ENCODE results near the gene OSBPL2. TPM values are rescaled to one million over a fixed set of nuclear protein-coding genes. Genes with fewer than 3 reads are reported as not detected.

Gene OSBPL2
- total RNA-seq, 1 experiment from 2014 or later: 14.9 TPM

DNA sequence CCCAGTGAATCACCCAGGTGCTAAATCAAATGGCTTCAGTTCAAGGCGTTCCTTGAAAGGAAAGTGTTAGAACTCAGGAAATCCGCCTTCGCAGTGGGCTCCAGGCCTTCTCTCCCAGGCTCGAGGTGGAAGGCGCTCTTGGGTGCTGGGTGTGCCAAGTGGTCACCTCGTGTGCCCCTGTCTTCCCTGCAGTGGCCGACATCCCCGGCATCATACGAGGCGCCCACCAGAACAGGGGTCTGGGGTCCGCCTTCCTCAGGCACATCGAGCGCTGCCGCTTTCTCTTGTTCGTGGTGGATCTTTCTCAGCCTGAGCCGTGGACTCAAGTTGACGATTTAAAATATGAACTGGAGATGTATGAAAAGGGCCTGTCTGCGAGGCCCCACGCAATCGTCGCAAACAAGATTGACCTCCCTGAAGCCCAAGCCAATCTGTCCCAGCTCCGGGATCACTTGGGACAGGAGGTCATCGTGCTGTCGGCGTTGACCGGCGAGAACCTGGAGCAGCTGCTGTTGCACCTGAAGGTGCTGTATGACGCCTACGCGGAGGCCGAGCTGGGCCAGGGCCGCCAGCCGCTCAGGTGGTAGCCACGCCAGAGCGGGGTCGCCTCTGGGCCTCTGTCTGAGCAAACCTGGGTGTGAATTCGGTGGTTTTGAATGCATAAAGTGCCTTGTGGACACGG, 37.7 kb upstream of the OSBPL2 start:
- Histone ChIP-seq H3K27me3 (replicated peaks) (no peaks in the 10 kb centered on the region), H3K36me3 (peaks cover 60% of the 10 kb centered on the region), H3K4me1 (replicated peaks) (no peaks in the 10 kb centered on the region), H3K9me3 (replicated peaks) (no peaks in the 10 kb centered on the region), H3K27ac (no peak overlapping the region), H3K4me3 (no peak overlapping the region)
- no peak for DNase-seq (ENCODE audit: low read depth in 1 of 2, low spot score in 2 of 2)

DNA sequence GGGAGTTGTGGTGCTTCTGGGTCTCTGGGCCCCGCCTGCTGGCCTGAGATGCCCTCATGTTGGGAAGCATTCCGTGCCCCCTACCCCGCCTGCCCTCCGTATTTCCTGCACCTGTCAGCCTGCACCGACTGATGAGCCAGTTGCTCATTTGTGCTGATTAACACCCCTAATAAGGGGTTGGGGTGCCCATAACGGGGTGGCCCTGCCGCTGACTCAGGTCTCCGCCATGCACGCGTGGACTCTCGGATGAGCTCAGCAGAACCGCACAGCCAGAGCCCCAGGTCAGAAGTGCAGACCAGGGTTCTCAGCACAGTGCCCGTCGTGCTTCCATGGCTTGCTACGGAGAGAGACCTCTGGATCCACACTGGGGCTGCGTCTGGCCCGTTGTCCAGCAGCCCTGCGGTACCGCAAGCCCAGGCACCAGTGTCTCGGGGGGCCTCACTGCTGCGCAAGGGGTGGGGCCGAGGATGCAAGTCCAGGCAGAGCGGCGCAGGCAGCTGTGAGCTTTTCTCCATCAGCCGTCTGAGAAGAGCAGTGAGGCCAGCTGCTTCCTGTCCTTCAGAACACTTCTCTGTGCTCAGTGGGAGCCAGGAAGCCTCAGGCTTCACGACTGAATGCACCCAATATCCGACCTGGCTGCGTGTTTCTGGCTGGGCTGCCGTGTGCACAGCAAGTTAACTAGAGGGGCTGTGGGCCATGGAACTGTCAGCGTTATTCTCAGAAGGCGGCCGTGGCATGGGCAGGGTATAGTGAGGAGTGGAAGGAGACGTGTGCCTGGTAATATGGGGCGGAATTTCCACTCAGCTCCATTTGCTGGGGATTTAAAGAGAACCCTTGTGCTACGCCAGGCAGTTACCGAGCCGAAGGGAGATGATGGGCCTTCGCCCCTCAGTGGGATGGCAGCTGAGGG, 36.9 kb upstream of the OSBPL2 start:
- H3K27me3 ChIP-seq (replicated peaks): no peaks in the 10 kb centered on the region
- peaks cover 57% of the 10 kb centered on the region for H3K36me3 ChIP-seq
- H3K4me1 ChIP-seq (replicated peaks): no peaks in the 10 kb centered on the region
- H3K27ac ChIP-seq: no peak overlapping the region
- no peaks in the 10 kb centered on the region for H3K9me3 ChIP-seq (replicated peaks)
- no peak for DNase-seq (ENCODE audit: low read depth in 1 of 2, low spot score in 2 of 2)
- H3K4me3 ChIP-seq: no peak overlapping the region

DNA sequence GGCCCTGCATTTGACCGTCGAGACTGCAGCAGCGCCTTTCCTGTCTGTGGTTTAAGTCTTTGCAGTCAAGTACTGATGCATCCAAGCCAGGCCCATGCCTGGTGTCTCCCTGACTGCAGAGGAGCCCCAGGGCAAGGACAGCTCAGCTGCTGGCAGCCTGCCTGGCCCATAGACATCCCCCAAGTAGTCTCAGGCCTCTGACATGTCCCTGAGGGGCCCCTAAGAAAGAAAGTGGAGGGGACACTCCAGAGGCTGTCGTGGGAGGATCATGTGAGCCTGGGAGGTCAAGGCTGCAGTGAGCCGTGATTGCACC, 36.3 kb upstream of the OSBPL2 start:
- Histone ChIP-seq H3K27me3 (replicated peaks) (no peaks in the 10 kb centered on the region), H3K27ac (no peak overlapping the region), H3K4me3 (no peak overlapping the region), H3K4me1 (replicated peaks) (no peaks in the 10 kb centered on the region), H3K36me3 (peaks cover 55% of the 10 kb centered on the region), H3K9me3 (replicated peaks) (no peaks in the 10 kb centered on the region)
- no peak for DNase-seq (ENCODE audit: low read depth in 1 of 2, low spot score in 2 of 2)

DNA sequence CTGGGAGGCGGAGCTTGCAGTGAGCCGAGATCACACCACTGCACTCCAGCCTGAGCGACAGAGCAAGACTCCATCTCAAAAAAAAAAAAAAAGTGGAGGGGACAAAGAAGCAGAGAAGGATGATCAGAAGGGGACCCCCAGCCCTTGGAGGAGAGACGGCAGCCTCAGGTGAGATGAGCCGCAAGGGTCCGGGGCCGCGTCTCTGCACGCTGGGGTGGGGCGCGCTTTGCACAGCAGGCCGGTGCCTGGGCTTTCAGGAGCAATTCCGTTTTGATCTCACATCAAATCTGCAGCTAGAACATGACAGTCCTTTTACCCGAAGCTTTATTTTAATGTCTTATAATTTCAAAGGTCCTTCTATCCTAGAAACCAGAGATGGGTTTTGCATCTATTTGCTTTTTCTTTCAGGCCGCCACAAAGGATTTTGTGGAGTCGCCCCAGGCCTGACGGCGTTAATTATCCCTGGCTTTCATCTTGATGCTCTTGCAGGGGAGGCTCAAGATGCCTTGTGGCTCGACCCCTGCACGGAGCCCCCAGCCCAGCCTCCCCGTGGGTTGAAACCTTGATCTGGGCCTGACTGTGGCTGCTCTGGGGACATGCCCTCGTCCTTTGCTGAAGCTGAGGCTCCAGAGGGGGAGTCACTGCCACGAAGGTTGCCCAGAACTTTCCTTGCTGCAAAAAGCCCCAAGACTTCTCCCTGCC, 35.5 kb upstream of the OSBPL2 start:
- no peak for DNase-seq (ENCODE audit: low read depth in 1 of 2, low spot score in 2 of 2)
- H3K4me3 ChIP-seq: no peak overlapping the region
- H3K9me3 ChIP-seq (replicated peaks): no peaks in the 10 kb centered on the region
- H3K36me3 ChIP-seq: peaks cover 52% of the 10 kb centered on the region
- no peaks in the 10 kb centered on the region for H3K27me3 ChIP-seq (replicated peaks)
- no peaks in the 10 kb centered on the region for H3K4me1 ChIP-seq (replicated peaks)
- H3K27ac ChIP-seq: no peak overlapping the region

DNA sequence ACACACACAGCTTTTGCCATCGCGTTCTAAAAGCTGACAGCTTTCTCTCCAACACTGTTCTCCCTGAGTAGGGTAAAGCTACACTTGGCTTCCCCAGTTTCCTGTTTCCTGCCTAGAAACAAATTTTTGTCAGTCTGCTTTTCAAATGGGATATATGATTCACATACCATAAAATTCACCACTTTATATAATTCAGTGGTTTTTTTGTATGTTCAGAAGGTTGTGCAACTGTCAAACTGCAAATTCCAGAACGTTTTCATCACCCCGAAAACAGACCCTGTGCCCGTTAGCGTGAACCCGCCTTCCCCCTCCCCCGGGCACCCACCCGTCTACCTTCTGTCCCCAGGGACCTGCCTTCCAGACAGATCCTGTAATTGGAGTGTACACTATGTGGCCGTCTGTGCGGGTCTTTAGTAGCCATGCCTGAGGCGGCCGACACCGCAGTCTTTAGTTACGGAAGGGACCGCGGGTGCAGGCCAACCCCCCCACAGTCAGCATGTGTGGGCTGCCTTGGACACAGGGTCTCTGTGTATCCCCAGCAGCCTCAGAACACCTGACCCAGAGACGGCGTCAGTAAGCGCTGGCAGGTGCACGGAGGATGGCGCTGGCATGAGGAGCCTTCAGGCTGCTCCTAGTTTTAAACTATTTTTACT, 34.8 kb upstream of the OSBPL2 start:
- H3K27me3 ChIP-seq (replicated peaks): no peaks in the 10 kb centered on the region

DNA sequence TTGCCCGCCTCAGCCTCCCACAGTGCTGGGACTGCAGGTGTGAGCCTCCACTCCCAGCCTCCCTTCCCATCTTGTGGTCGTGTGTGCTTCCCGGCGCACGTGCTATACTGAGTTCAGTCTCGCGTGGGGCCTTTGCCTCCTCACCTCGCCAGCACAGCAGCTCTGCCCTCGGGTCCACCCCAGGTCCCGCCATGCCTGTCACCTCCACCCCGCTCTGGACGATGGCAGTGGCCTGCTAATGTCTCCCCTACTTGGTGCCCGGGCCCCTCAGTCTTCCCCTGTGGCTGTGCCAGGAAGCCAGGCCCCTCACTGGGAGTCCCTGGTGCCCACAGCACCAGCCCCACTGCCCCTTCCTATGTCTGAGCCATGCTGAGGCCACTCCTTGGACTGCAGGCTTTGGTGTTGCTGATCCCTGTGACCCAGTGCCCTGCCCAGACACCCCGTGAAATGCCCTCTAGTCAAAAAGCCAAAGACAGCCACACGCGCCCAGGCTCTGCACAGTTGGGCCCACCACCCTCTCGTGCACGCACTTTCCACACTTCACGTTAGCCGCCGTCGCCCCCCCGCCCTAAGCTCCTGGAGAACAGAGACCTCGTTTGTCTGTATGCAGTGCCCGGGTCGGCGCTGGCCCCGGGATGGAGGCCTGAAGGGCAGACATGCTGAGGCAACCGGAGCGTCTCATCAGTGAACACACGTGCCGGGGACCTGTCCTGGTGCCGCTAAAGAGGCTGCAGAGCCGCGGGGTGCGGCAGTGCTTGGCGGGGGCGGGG, 32.5 kb upstream of the OSBPL2 start:
- DNase-seq (ENCODE audit: low read depth in 1 of 2, low spot score in 2 of 2): no peak
- no peak overlapping the region for H3K27ac ChIP-seq
- H3K9me3 ChIP-seq (replicated peaks): no peaks in the 10 kb centered on the region
- H3K27me3 ChIP-seq (replicated peaks): peaks cover 18% of the 10 kb centered on the region
- H3K4me3 ChIP-seq: no peak overlapping the region
- peaks cover 25% of the 10 kb centered on the region for H3K36me3 ChIP-seq
- no peaks in the 10 kb centered on the region for H3K4me1 ChIP-seq (replicated peaks)

More for the DNA sequence above, 34.8 kb upstream of the OSBPL2 start:
- no peak overlapping the region for H3K27ac ChIP-seq
- H3K9me3 ChIP-seq (replicated peaks): no peaks in the 10 kb centered on the region
- H3K4me3 ChIP-seq: no peak overlapping the region
- no peaks in the 10 kb centered on the region for H3K4me1 ChIP-seq (replicated peaks)
- peaks cover 45% of the 10 kb centered on the region for H3K36me3 ChIP-seq
- no peak for DNase-seq (ENCODE audit: low read depth in 1 of 2, low spot score in 2 of 2)

DNA sequence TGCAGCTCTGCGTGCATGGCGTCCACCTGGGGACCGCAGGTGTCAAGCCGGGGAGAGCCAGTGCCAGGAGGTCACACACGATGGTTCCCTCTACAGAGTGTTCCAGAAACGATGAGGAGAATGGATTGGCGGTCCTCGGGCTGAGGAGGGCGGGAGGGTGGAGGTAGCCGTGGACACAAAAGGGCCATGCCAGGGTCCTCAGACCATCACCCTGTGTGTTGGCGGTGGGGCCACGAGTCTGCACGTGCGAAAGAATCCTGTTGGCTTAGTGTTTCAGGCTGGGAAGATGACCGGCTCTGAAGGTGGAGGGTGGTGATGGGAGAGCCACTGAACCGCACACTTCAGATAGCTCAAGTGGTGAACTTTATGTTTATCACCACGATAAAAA, 31.9 kb upstream of the OSBPL2 start:
- Histone ChIP-seq H3K4me3 (no peak overlapping the region), H3K4me1 (replicated peaks) (no peaks in the 10 kb centered on the region), H3K27me3 (replicated peaks) (peaks cover 23% of the 10 kb centered on the region), H3K36me3 (peaks cover 19% of the 10 kb centered on the region), H3K27ac (no peak overlapping the region), H3K9me3 (replicated peaks) (no peaks in the 10 kb centered on the region)
- no peak for DNase-seq (ENCODE audit: low read depth in 1 of 2, low spot score in 2 of 2)

DNA sequence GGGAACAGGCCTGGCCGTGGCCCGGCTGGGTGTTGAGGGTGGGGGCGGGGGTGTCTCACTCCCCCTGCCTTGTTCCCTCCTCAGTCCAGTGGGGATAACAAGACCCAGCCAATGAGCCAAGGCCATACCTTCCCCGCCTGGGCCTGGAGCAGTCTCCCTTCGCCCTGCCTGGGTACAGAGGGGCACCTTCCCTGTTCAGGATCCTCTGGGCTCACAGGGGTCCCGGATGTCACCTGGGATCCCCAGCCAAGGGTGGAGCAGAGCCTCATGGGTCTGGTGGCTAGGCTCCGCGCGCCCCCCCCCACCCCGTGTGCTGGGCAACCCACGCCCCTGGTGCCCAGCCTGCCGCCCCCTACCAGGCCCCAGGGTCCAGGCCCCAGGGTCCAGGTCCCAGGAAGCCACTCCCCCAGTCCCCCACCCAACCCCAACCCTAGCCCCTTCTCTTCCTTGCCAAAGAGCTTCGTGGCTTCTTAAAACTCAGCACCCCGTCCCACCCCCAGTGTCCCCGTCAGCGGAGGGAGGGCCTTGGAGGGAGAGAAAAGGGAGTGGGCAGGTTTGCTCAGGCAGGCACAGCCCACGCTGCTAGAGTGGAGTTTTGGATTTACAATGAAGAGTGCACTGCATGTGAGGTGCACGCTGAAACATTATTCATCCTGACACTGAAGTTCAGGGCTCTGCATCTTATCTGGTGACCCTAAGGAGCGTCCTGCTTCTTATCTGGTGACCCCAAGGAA, 30.1 kb upstream of the OSBPL2 start:
- H3K27ac ChIP-seq: no peak overlapping the region
- DNase-seq (ENCODE audit: low read depth in 1 of 2, low spot score in 2 of 2): no peak
- H3K27me3 ChIP-seq (replicated peaks): peaks cover 33% of the 10 kb centered on the region
- no peak overlapping the region for H3K4me3 ChIP-seq
- H3K4me1 ChIP-seq (replicated peaks): no peaks in the 10 kb centered on the region
- no peaks in the 10 kb centered on the region for H3K9me3 ChIP-seq (replicated peaks)
- H3K36me3 ChIP-seq: peaks cover 3% of the 10 kb centered on the region

DNA sequence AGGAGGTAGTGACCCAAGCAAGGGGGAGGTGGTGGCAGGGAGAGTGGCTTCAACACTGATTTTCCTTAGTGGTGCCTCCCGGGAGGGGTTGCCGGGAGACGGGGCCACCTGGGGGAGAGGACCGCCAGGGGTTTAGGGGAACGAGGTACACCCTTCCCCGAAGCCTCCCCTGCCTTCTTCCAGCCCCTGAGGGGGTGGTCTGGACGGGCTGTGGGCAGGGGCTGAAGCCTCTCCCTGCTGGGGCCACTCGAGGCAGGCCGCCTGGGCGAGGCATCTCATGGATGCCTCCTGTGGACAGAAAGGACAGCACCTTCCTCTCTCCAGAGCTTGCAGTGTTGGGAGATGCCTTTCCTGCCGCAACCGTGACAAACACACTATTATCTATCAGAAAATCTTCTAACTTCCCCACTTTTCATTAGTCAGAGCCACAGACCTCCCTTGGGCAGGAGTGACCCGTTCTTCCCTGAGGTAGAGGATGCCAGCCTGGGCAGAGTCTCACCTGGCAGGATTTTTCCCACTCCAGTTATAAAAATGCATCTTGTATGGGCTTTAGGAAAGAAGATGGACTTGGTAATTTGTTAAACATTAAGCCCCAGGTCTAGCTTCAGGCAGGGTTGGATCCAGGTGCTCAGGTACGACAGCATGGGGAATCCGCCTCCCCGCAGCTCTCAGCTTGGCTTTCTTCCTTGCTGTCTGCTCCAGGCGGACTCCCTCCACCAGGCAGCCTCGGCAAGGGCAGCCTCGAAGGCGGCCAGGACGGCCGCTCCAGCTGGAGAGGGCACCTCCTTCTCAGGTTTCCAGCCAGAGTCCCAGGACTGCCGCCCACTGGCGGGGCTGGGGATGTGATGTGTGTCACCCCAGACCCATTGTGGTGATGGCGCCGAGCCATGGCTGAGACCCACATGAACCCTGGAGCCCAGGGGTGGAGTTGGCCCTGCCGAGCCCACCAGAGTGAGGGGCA, 29.2 kb upstream of the OSBPL2 start:
- no peak overlapping the region for H3K4me3 ChIP-seq
- H3K27ac ChIP-seq: no peak overlapping the region
- peaks cover 37% of the 10 kb centered on the region for H3K27me3 ChIP-seq (replicated peaks)
- H3K4me1 ChIP-seq (replicated peaks): no peaks in the 10 kb centered on the region
- H3K36me3 ChIP-seq: no peaks in the 10 kb centered on the region; the same call in 1 of the 2 replicates
- no peaks in the 10 kb centered on the region for H3K9me3 ChIP-seq (replicated peaks)
- no peak for DNase-seq (ENCODE audit: low read depth in 1 of 2, low spot score in 2 of 2)

DNA sequence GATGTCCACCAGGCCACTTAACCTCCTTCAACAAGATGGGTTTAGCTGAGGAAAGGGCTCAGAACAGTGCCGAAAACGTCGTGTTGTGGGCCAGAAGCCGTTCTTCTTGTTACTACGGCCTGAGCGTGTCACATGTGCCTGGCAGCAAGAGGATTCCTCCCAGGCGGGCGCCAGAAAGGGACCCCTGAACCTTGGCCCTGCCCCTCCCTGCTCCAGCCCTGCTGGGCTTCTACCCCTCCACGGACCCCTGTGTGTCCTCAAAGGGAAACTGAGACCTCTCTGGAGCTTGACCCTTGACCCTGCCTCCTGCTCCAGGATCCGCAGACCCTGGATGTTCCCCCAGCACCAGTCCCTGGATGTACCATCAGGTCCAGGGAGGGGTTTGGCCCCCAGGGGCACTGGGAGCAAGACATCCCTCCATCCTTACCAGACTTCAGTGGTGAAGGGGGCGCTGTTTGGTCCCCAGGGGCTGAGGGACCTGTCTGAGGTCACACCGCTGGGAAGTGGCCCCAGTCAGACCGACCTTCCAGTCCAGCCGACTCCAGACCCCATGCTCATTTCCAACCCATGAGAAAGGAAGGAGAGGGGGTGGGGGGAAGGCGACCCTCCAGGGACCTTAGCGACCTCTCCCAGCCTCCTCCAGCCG, 28.3 kb upstream of the OSBPL2 start:
- no peak for DNase-seq (ENCODE audit: low read depth in 1 of 2, low spot score in 2 of 2)
- no peaks in the 10 kb centered on the region; the same call in 1 of the 2 replicates for H3K36me3 ChIP-seq
- no peak overlapping the region for H3K4me3 ChIP-seq
- H3K4me1 ChIP-seq (replicated peaks): no peaks in the 10 kb centered on the region
- H3K27me3 ChIP-seq (replicated peaks): peaks cover 42% of the 10 kb centered on the region
- H3K27ac ChIP-seq: no peak overlapping the region
- H3K9me3 ChIP-seq (replicated peaks): no peaks in the 10 kb centered on the region

DNA sequence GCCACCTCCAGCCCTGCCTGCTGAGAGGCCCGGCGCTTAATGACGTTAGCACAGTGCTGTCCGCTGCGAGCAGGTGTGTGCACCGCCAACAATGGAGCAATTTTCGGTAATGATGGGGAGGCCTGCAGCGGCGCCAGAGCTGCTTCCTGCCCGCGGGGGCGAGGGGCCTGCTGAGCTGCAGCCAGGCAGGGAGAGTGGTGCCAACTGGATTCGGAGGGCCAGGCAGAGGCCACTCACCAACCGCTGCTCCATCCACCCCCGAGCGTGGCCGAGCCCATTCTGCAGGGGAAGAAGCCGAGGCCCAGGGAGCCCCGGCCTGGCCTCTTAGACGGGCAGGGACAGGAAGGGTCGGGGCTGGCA, 27.8 kb upstream of the OSBPL2 start:
- no peak for DNase-seq (ENCODE audit: low read depth in 1 of 2, low spot score in 2 of 2)
- H3K4me3 ChIP-seq: no peak overlapping the region
- H3K36me3 ChIP-seq: no peaks in the 10 kb centered on the region; the same call in 1 of the 2 replicates
- H3K27ac ChIP-seq: no peak overlapping the region
- no peaks in the 10 kb centered on the region for H3K4me1 ChIP-seq (replicated peaks)
- peaks cover 47% of the 10 kb centered on the region for H3K27me3 ChIP-seq (replicated peaks)
- H3K9me3 ChIP-seq (replicated peaks): no peaks in the 10 kb centered on the region

Measured in SJSA1 (cell line).